ENCODE data around the gene GRIN3B. TPM values are rescaled to one million over a fixed set of nuclear protein-coding genes. Genes with fewer than 3 reads are reported as not detected.

GRIN3B gene
- polyA plus RNA-seq, 1 experiment, result 0.38 TPM

GRCh38 chr19:1035998-1036621, 35.9 kb downstream of the GRIN3B start:
- H3K9me3 ChIP-seq (ENCODE audit: control insufficient read depth, insufficient read depth, low read length), result no peaks in the 10 kb centered on the region; the same call in 1 of the 2 replicates
- no peak for DNase-seq (ENCODE audit: low read depth, low spot score)
- no peak overlapping the region for H3K27ac ChIP-seq (ENCODE audit: low read depth, low read length)
- CTCF ChIA-PET, result no interaction called here
- POLR2A ChIA-PET, result interaction anchor here (1.1 to 8.2 kb wide), 2 partner anchors 7 to 67 kb away, joined by 5 to 126 read pairs; partner anchors contain the start of gene CNN2
- peak; percentile 12; the same call in 1 of the 2 replicates for TF ChIP-seq CTCF (IDR thresholded peaks at IDR 0.05; ENCODE audit: low read depth, low read length)
- H3K4me3 ChIP-seq (ENCODE audit: low read depth, low read length), result no peak overlapping the region
- no peaks in the 10 kb centered on the region for H3K27me3 ChIP-seq (ENCODE audit: control insufficient read depth, insufficient read depth, low read length)

GRCh38 chr19:1037621-1038064, 37.4 kb downstream of the GRIN3B start:
- ChIA-PET POLR2A (interaction anchor here (0.6 to 8.2 kb wide), 4 partner anchors 9 to 65 kb away, joined by 3 to 126 read pairs (median 4); partner anchors contain the start of genes CNN2 and RNU6-2), CTCF (no interaction called here)
- peak overlapping the region; percentile 31 for H3K27ac ChIP-seq (ENCODE audit: low read depth, low read length)

DNA sequence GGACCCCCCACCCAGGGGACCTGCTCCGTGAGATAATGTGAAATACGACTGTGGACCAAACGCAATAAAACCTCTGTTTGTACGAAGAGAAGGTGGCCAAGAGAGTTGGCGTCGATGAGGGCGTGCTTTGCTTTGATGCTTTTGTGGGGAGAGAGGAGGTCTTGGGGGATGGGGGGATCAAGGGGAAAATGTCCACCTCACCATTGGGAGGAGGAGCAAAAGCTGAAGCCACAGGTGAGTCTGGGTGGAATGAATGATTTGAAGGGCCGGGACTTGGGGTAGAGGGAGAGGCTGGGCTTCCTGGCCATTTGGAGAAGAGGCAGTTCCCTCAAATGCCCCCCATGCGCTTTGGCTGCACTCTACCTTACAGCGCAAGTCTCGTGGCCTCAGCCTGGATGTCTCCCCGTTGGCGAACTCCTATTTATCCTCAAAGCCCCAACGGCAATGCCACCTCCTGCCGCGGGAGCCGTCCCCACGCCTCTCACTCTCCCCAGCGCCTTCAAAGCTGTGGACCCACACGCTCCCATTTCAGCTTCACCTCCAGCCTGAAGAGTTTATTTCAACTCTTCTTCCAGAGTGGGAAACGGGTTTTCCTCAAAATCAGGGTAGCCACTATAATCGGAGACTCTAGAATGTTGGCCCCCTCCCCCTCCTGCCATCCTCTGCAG, 38.9 kb downstream of the GRIN3B start:
- POLR2A ChIA-PET, result interaction anchor here (0.6 to 8.2 kb wide), 12 partner anchors 10 to 230 kb away, joined by 3 to 126 read pairs (median 3); partner anchors contain the start of genes CNN2, GPX4 and RNU6-2
- Histone ChIP-seq H3K27me3 (ENCODE audit: control insufficient read depth, insufficient read depth, low read length) (no peaks in the 10 kb centered on the region), H3K27ac (ENCODE audit: low read depth, low read length) (peak overlapping the region; percentile 52), H3K9me3 (ENCODE audit: control insufficient read depth, insufficient read depth, low read length) (no peaks in the 10 kb centered on the region; the same call in 1 of the 2 replicates), H3K4me3 (ENCODE audit: low read depth, low read length) (no peak overlapping the region; the same call in 1 of the 2 replicates)
- CTCF ChIA-PET, result interaction anchor here (0.7 to 1.1 kb wide), 2 partner anchors 10 to 224 kb away, joined by 3 read pairs; no protein-coding TSS in a partner anchor
- DNase-seq (ENCODE audit: low read depth, low spot score), result no peak
- TF ChIP-seq CTCF (IDR thresholded peaks at IDR 0.05; ENCODE audit: low read depth, low read length), result no peak

More at GRCh38 chr19:1037621-1038064, 37.4 kb downstream of the GRIN3B start:
- TF ChIP-seq CTCF (IDR thresholded peaks at IDR 0.05; ENCODE audit: low read depth, low read length), result 0 out of 2 replicates have a peak, but pooled peaks have one; percentile 9
- Histone ChIP-seq H3K9me3 (ENCODE audit: control insufficient read depth, insufficient read depth, low read length) (no peaks in the 10 kb centered on the region; the same call in 1 of the 2 replicates), H3K27me3 (ENCODE audit: control insufficient read depth, insufficient read depth, low read length) (no peaks in the 10 kb centered on the region), H3K4me3 (ENCODE audit: low read depth, low read length) (no peak overlapping the region)
- DNase-seq (ENCODE audit: low read depth, low spot score), result no peak

GRCh38 chr19:1039646-1040475, 39.6 kb downstream of the GRIN3B start, which contains the start of gene ABCA7:
ABCA7 (plus strand) TSS chr19:1040107; CDS start chr19:1041362, 1,255 bp downstream.
- CTCF ChIA-PET, result interaction anchor here (0.7 to 1.1 kb wide), 2 partner anchors 11 to 225 kb away, joined by 3 read pairs; no protein-coding TSS in a partner anchor

More at GRCh38 chr19:1039646-1040475, 39.6 kb downstream of the GRIN3B start, which contains the start of gene ABCA7:
- DNase-seq (ENCODE audit: low read depth, low spot score), result peak; percentile 95
- POLR2A ChIA-PET, result interaction anchor here (0.6 to 8.2 kb wide), 13 partner anchors 11 to 229 kb away, joined by 3 to 126 read pairs (median 3); partner anchors contain the start of genes CNN2, GPX4 and RNU6-2
- peak within 1 kb of the TSS; percentile 65 for H3K4me3 ChIP-seq (ENCODE audit: low read depth, low read length)
- no peaks in the 10 kb centered on the region for H3K27me3 ChIP-seq (ENCODE audit: control insufficient read depth, insufficient read depth, low read length)
- peak within 1 kb of the TSS; percentile 52 for H3K27ac ChIP-seq (ENCODE audit: low read depth, low read length)
- no peak; the same call in 1 of the 2 replicates for TF ChIP-seq CTCF (IDR thresholded peaks at IDR 0.05; ENCODE audit: low read depth, low read length)
- peaks cover 5% of the 10 kb centered on the region; the same call in 1 of the 2 replicates for H3K9me3 ChIP-seq (ENCODE audit: control insufficient read depth, insufficient read depth, low read length)

Measured in AG04450 (cell line).